Neutrophil (primary cell): ENCODE measurements around the gene HPS3.
A peak's percentile ranks its signal among the peaks of the same experiment; 100 is the strongest.

ENCODE experiments used
- H3K27ac ChIP-seq: fragments of 200-600 bp; sonication (generic); 2 replicates; pipeline ENCODE4 v1.5.1; 2016; ENCODE audit warnings: mild to moderate bottlenecking, moderate library complexity
- H3K27me3 ChIP-seq: fragments of 200-600 bp; sonication (generic); 2 replicates; pipeline ENCODE4 v1.6.0; 2016; ENCODE audit warnings: mild to moderate bottlenecking
- H3K36me3 ChIP-seq: fragments of 200-600 bp; sonication (generic); 2 replicates; pipeline ENCODE4 v1.5.1; 2017
- H3K4me1 ChIP-seq, 2 experiments: fragments of 200-600 bp in 1 of 2; sonication (generic) in 1 of 2; 1 replicate in 1 of 2; 2 replicates in 1 of 2; pipeline versions ENCODE4 v1.5.1 to v1.6.1; 2013 to 2016; ENCODE audit warnings: low read depth in 1 of 2, low read length in 1 of 2, mild to moderate bottlenecking in 1 of 2, moderate library complexity in 1 of 2; ENCODE audit not compliant: control insufficient read depth in 1 of 2, insufficient read depth in 1 of 2
- H3K4me3 ChIP-seq, 2 experiments: fragments of 200-600 bp in 1 of 2; sonication (generic) in 1 of 2; 1 replicate in 1 of 2; 2 replicates in 1 of 2; pipeline ENCODE4 v1.5.1; 2013 to 2016; ENCODE audit warnings: low read depth in 1 of 2, low read length in 1 of 2, mild to moderate bottlenecking in 1 of 2, moderate library complexity in 1 of 2
- H3K9me3 ChIP-seq: fragments of 200-600 bp; sonication (generic); 2 replicates; pipeline ENCODE4 v1.5.1; 2016
- TF ChIP-seq, protein P1 (sequence below): fragments of 200-600 bp; sonication (generic); IDR thresholded peaks from 2 replicates; pipeline ENCODE4 v1.5.1; 2016; ENCODE audit warnings: antibody characterized with exemption

The HPS3 gene

DNA sequence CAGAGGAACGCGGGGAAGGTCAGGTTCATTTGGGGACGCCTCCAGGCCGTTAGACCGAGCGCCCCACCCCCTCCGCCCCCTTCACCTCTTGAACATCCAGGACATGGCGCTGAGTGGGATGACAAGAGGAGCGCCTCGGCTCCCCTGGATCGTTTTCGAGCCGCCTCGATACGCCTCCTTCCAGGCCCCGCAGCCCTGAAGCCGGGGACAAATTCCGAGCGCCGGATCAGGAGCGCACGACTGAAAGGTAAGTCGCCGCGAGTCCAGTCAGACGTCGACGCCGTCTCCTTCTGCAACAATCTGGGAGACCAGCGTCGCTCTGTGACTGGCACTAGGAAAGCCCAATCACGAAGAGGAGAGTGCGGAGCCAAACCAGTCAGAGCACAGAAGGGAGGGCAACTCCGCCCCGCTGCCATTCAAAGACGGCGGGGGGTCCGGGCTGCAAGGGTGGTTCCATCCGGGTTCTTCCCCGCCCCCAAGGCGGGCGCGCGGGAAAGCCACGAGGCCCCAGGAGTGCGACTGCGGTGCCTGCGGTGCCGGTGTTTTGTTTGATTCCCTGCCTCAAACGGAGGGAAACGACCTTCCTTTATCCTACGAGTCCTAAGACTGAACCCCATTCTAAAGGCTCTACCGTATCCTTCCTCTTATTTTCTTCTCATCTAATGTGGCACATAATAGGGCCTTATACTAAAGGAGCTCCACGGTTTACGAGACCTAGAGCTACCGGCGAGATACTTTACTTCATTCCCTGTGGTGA is 43.0 kb upstream of the HPS3 start, which contains the start of gene HLTF:
Gene HLTF, minus strand, starts transcription at position 302 of the 757 bp plus-strand sequence. Its CDS starts 197 bp downstream, at position 105.
- Histone ChIP-seq H3K4me1 (peaks cover 11 to 17% of the 10 kb centered on the region in 2 experiments), H3K4me3 (peak within 1 kb of the TSS; percentile 70 to 74), H3K27me3 (no peaks in the 10 kb centered on the region), H3K36me3 (no peaks in the 10 kb centered on the region), H3K9me3 (no peaks in the 10 kb centered on the region), H3K27ac (peak within 1 kb of the TSS; percentile 3)
- TF ChIP-seq, protein P1, sequence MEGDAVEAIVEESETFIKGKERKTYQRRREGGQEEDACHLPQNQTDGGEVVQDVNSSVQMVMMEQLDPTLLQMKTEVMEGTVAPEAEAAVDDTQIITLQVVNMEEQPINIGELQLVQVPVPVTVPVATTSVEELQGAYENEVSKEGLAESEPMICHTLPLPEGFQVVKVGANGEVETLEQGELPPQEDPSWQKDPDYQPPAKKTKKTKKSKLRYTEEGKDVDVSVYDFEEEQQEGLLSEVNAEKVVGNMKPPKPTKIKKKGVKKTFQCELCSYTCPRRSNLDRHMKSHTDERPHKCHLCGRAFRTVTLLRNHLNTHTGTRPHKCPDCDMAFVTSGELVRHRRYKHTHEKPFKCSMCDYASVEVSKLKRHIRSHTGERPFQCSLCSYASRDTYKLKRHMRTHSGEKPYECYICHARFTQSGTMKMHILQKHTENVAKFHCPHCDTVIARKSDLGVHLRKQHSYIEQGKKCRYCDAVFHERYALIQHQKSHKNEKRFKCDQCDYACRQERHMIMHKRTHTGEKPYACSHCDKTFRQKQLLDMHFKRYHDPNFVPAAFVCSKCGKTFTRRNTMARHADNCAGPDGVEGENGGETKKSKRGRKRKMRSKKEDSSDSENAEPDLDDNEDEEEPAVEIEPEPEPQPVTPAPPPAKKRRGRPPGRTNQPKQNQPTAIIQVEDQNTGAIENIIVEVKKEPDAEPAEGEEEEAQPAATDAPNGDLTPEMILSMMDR = no peak

DNA sequence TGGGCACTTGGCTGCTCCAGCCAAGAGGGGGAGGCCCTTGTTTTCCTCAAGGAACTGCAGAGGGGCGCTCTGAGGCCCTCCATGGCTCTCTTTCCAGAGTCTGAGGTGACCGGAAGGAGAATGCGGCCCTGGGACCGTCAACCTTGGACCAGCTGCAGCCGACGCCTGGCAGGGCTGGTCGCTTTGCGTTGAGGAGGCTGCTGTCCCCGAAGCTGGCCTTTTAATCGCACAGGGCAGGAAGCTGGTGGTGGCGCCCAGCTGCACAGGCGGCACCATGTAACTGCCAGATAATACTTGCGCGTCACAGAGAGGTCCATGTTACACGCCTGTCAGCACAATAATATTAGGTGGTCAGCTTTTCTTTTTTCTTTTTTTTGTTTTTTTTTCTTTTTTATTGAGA is 42.2 kb upstream of the HPS3 start:
- Histone ChIP-seq H3K27ac (no peak overlapping the region), H3K27me3 (no peaks in the 10 kb centered on the region), H3K4me3 (no peak overlapping the region), H3K9me3 (no peaks in the 10 kb centered on the region), H3K4me1 (peaks cover 11 to 17% of the 10 kb centered on the region in 2 experiments), H3K36me3 (no peaks in the 10 kb centered on the region)
- TF ChIP-seq, protein P1 = no peak

- TF ChIP-seq, protein P1 = no peak
Measured at GRCh38 chr3:149089395-149089794, 40.0 kb upstream of the HPS3 start.

DNA sequence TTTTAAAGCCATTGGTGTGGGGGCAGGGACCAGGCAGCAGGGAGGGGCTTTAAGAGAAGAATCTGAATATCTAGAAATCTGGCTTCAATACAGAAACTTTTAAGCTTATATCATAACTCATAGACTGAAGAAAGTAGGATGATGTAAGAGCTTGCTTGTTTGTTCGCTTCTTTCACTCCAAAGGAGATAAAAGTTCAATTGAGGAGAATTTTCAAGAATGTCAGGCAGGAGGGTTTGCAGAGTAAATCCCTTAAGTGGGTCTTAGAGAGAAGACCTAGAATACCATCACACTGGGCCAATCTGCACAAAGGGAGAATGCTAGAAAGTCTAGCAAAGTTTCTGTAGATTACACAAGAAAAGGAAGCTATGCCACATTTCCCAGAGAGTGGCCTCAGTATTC is 39.0 kb upstream of the HPS3 start:
- Histone ChIP-seq H3K9me3 (no peaks in the 10 kb centered on the region), H3K4me1 (peaks cover 6 to 13% of the 10 kb centered on the region in 2 experiments), H3K36me3 (no peaks in the 10 kb centered on the region), H3K27me3 (no peaks in the 10 kb centered on the region), H3K27ac (no peak overlapping the region), H3K4me3 (no peak overlapping the region)
- TF ChIP-seq, protein P1 = no peak

More at GRCh38 chr3:149089395-149089794, 40.0 kb upstream of the HPS3 start:
- Histone ChIP-seq H3K9me3 (no peaks in the 10 kb centered on the region), H3K27ac (no peak overlapping the region), H3K4me1 (peaks cover 11 to 17% of the 10 kb centered on the region in 2 experiments), H3K27me3 (no peaks in the 10 kb centered on the region), H3K36me3 (no peaks in the 10 kb centered on the region), H3K4me3 (no peak overlapping the region)

GRCh38 chr3:149090907-149091306 is 38.5 kb upstream of the HPS3 start:
- H3K9me3 ChIP-seq = no peaks in the 10 kb centered on the region
- TF ChIP-seq, protein P1 = no peak
- peaks cover 1 to 9% of the 10 kb centered on the region in 2 experiments for H3K4me1 ChIP-seq
- H3K36me3 ChIP-seq = no peaks in the 10 kb centered on the region
- no peak overlapping the region for H3K27ac ChIP-seq
- no peaks in the 10 kb centered on the region for H3K27me3 ChIP-seq
- no peak overlapping the region for H3K4me3 ChIP-seq
